Activated CD8-positive, alpha-beta T cell treated with anti-CD3 and anti-CD28 coated beads for 36 hours (primary cell): Measurements from ENCODE around the gene ATIC. TPM values are rescaled to one million over a fixed set of nuclear protein-coding genes. Genes with fewer than 3 reads are reported as not detected.

Experiments
- ATAC-seq: fragments of 200-7000 bp; cut with Tn5 transposase; one replicate; pipeline ENCODE4 v1.10.0; 2021; ENCODE audit warnings: mild to moderate bottlenecking, moderate library complexity
- CTCF ChIA-PET: fragments of 350-600 bp; sonication (Branson Sonifier 250); formaldehyde crosslinking; loops from one replicate; lab custom pipeline; 2021; ENCODE audit warnings: antibody characterized with exemption; lab: Charles Lee
- POLR2A ChIA-PET: fragments of 350-600 bp; sonication (Branson Sonifier 250); formaldehyde crosslinking; loops from one replicate; lab custom pipeline; 2021; ENCODE audit warnings: antibody characterized with exemption; lab: Charles Lee
- DNase-seq: peaks from one replicate; pipeline ENCODE4 v3.0.0-alpha.2; 2020
- H3K27ac Mint-ChIP-seq: one replicate; pipeline ENCODE4 v1.8.0; 2021; ENCODE audit warnings: mild to moderate bottlenecking, mixed read lengths
- H3K27me3 Mint-ChIP-seq: one replicate; pipeline ENCODE4 v1.8.0; 2021; ENCODE audit warnings: mixed read lengths
- H3K36me3 Mint-ChIP-seq: one replicate; pipeline ENCODE4 v1.8.0; 2021; ENCODE audit warnings: low read depth, mixed read lengths
- H3K4me1 Mint-ChIP-seq: one replicate; pipeline ENCODE4 v1.8.0; 2021; ENCODE audit warnings: low read depth, mixed read lengths
- H3K4me3 Mint-ChIP-seq: one replicate; pipeline ENCODE4 v1.8.0; 2021; ENCODE audit warnings: mild to moderate bottlenecking, moderate library complexity, mixed read lengths
- H3K9me3 Mint-ChIP-seq: one replicate; pipeline ENCODE4 v1.8.0; 2021; ENCODE audit warnings: mixed read lengths
- intact Hi-C: fragments of 100-400 bp; cut with micrococcal nuclease; formaldehyde crosslinking; loops from one replicate; pipeline ENCODE4 v1.10.0; 2022
- total RNA-seq, 2 experiments: library from RNA; stranded (reverse); gene quantifications; one replicate each; pipeline ENCODE4 v1.2.3, GENCODE V29; 2021
- TF ChIP-seq, protein P1 (sequence below): fragments of 200-600 bp; IDR thresholded peaks from one replicate; pipeline ENCODE4 v1.8.0; 2022; ENCODE audit warnings: antibody characterized with exemption, mild to moderate bottlenecking

ATIC gene
- total RNA-seq, 2 experiments from 2014 or later, result 309 to 319 TPM

DNA sequence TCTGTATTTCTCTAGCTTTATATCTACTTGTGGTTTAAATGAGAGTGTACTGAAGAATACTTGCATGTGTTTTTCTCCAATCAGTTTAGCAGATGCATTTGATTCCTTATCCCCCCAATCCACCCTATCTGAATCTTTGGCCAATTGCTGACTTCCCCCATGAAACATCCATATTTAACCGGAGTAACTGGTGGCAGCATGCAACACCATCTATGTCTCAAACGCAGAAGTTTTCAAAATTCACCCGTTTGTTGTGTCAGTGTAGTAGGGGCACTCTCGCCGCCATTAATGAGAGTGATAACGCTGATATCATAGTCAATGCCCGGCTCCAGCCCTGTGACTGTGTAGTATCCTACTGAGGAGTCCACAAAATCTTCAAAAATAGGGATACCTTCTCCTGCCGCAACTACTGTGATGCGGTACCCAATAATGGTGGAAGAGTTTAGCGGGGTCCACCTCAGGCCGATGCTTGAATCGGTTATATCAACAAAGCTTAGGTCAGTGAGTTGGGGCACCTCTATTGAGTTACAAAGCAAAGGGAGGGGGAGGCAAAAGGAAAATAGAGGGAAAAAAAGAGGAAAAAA lies 80.9 kb downstream of the ATIC start:
- peaks cover 6% of the 10 kb centered on the region for H3K27me3 Mint-ChIP-seq
- no peak overlapping the region for H3K4me3 Mint-ChIP-seq
- no peak overlapping the region for H3K27ac Mint-ChIP-seq
- POLR2A ChIA-PET, result no interaction called here
- ATAC-seq, result no peak
- H3K9me3 Mint-ChIP-seq, result no peaks in the 10 kb centered on the region
- no peaks in the 10 kb centered on the region for H3K4me1 Mint-ChIP-seq
- intact Hi-C loops, result no loop called here
- CTCF ChIA-PET, result no interaction called here
- no peaks in the 10 kb centered on the region for H3K36me3 Mint-ChIP-seq
- DNase-seq, result no peak
- TF ChIP-seq, protein P1, sequence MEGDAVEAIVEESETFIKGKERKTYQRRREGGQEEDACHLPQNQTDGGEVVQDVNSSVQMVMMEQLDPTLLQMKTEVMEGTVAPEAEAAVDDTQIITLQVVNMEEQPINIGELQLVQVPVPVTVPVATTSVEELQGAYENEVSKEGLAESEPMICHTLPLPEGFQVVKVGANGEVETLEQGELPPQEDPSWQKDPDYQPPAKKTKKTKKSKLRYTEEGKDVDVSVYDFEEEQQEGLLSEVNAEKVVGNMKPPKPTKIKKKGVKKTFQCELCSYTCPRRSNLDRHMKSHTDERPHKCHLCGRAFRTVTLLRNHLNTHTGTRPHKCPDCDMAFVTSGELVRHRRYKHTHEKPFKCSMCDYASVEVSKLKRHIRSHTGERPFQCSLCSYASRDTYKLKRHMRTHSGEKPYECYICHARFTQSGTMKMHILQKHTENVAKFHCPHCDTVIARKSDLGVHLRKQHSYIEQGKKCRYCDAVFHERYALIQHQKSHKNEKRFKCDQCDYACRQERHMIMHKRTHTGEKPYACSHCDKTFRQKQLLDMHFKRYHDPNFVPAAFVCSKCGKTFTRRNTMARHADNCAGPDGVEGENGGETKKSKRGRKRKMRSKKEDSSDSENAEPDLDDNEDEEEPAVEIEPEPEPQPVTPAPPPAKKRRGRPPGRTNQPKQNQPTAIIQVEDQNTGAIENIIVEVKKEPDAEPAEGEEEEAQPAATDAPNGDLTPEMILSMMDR, result no peak

DNA sequence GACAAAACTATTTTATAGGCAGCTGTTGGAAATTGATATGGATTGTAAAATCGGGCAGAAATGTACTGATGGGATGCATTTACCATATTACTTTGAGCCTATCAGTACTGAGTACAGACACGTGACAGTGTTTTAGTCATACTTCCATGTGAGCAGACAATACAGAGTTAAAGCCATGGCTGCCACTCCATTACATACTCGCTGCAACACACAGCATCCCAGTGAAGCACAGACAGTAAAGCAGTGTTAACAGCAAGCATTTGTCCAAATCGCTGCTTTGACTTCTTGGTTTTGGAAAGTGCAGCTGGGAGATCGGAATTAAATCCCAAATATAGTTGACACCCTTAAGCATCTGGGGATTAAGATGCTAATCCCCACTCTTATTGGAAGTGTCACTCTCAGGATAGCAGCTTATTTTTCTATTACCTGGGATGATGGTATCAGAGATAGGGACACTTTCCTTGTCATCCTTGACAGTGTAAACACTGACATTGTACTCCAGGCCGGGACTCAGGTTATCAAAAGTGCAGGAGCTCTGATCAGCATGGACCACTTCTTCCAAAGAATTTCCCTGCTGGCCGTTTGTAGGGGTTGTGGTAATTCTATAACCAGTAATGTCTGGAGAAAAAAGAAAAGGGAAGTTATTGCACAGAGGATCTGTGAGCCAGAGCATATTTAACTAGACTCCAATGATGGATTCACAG lies 82.4 kb downstream of the ATIC start:
- ATAC-seq, result no peak
- DNase-seq, result no peak
- intact Hi-C loops, result no loop called here
- TF ChIP-seq, protein P1, result no peak
- Mint-ChIP-seq H3K4me3 (no peak overlapping the region), H3K27ac (no peak overlapping the region), H3K9me3 (no peaks in the 10 kb centered on the region), H3K36me3 (no peaks in the 10 kb centered on the region), H3K27me3 (peaks cover 7% of the 10 kb centered on the region), H3K4me1 (no peaks in the 10 kb centered on the region)
- POLR2A ChIA-PET, result no interaction called here
- CTCF ChIA-PET, result no interaction called here

DNA sequence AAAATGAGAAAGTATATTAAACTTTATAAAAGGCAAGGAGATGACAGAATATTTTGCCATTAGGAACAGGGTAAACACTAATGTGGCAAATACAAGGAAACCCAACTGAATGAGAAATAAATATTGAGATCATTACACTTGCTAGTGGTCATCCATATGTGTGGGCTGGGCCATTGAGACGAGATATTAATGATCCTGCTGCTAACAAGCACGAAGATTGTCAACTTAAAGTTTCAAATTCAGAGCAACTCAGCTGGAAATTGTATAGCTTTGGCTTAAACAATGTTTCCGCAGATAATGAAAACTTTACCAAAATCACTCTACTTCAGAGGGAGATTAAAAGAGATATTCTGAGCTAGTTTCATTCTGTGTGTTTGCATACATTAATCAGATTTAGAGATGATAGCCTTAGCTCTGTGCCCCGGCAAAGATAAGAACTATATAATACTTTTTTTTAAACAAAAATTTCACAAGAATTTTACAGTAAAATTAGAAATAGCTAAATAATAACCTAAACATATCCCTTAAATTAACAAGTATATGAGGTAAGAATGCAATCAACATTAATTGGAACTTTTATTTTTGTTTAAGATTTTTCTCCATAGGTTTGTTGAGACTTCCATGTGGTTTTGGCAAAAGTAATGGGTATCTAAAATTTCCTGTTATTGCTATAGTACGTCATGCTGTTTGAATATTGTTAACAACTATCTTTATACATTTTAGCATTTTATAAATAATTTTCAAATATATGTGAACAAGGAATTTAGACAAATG lies 84.0 kb downstream of the ATIC start:
- TF ChIP-seq, protein P1, result no peak
- Mint-ChIP-seq H3K9me3 (no peaks in the 10 kb centered on the region), H3K4me1 (no peaks in the 10 kb centered on the region), H3K4me3 (no peak overlapping the region), H3K27ac (no peak overlapping the region), H3K36me3 (no peaks in the 10 kb centered on the region), H3K27me3 (peaks cover 7% of the 10 kb centered on the region)
- ChIA-PET POLR2A (interaction anchor here (0.6 kb wide), 1 partner anchor 25 kb away, joined by 4 read pairs; no protein-coding TSS in a partner anchor), CTCF (no interaction called here)
- ATAC-seq (no peak), DNase-seq (no peak)
- intact Hi-C loops, result no loop called here

DNA sequence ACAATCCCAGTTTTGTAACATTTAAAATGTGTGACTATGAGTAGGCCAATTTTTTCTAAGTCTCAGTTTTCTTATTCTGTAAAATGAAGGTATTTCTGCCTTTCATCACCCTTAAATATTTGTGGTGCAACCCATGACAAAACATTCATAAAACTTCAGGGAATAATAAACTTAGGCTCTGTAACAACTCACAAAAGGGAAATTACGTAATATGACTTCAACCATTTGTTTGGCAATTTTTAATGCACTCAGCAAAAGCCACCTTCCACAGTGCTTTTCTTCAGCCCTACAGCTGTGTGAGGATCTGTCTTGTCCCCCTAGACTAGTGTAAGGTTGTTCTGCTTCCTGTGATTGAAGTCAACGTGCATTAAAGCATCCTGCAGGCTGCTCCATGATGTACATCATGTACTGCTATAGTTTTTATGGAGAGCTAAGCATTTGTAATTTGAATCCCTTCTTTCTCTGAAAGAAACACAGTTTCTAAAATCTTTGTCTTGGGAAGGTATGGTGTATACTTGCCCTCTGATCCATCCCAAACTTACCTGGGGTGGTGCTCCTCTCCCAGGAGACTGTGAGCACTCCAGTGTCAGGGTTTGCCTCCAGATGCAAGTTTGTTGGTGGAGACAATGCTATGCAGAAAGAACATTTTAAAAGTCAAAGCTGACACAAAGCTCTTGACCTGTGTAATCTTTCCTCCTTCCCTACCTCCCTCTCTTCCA lies 84.9 kb downstream of the ATIC start:
- ATAC-seq, result no peak
- intact Hi-C loops, result no loop called here
- no peaks in the 10 kb centered on the region for H3K36me3 Mint-ChIP-seq
- no peak overlapping the region for H3K4me3 Mint-ChIP-seq
- no peaks in the 10 kb centered on the region for H3K9me3 Mint-ChIP-seq
- ChIA-PET POLR2A (interaction anchor here (0.6 kb wide), 1 partner anchor 26 kb away, joined by 4 read pairs; no protein-coding TSS in a partner anchor), CTCF (no interaction called here)
- H3K27me3 Mint-ChIP-seq, result peaks cover 5% of the 10 kb centered on the region
- TF ChIP-seq, protein P1, result no peak
- no peak overlapping the region for H3K27ac Mint-ChIP-seq
- no peak for DNase-seq
- no peaks in the 10 kb centered on the region for H3K4me1 Mint-ChIP-seq
